ENCODE data around the gene ROR2.

The ROR2 gene

DNA sequence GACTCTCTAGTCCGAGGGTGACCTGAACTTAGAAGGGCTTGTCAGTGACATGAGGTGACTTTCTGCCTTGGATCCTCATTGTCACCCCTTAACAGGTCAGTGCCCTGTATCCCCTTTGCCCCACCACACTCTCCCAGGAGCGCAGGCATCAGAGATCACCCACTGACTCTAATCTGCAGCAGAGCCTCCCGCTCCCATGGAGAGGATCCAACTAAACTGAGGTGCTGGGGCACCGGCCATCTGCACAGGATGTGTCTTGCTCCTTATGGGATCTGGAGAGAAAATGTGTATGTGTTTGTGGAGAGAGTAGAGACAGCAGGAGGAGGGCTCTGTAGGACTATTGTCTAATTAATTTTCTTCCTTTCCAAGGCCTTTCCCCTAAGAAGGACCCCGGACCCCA is 213.7 kb downstream of the ROR2 start:
- Histone ChIP-seq H3K27me3 (ENCODE audit: insufficient read depth, low read length, poor library complexity, severe bottlenecking) (no peaks in the 10 kb centered on the region), H3K4me2 (ENCODE audit: low read depth, low read length, poor library complexity, severe bottlenecking) (no peak overlapping the region), H3K9me3 (ENCODE audit: insufficient read depth, low read depth, low read length) (no peaks in the 10 kb centered on the region), H3K4me3 (ENCODE audit: low read length, poor library complexity, severe bottlenecking) (no peak overlapping the region), H3F3A (ENCODE audit: low read depth) (no peaks in the 10 kb centered on the region), H4K20me1 (ENCODE audit: insufficient read depth, low read length, poor library complexity, severe bottlenecking) (no peaks in the 10 kb centered on the region), H3K4me1 (ENCODE audit: insufficient read depth, low read length, poor library complexity, severe bottlenecking) (no peaks in the 10 kb centered on the region), H3K36me3 (ENCODE audit: insufficient read depth, low read length) (no peaks in the 10 kb centered on the region), H3K79me2 (ENCODE audit: insufficient read depth, low read length) (no peaks in the 10 kb centered on the region), H3K9me2 (replicated peaks; ENCODE audit: low read depth, low read length) (no peaks in the 10 kb centered on the region), H3K9ac (ENCODE audit: low read depth, low read length, poor library complexity, severe bottlenecking) (no peak overlapping the region), H2AFZ (ENCODE audit: low read length) (peak overlapping the region; percentile 30; the same call in 1 of the 2 replicates)
- TF ChIP-seq, protein P1, sequence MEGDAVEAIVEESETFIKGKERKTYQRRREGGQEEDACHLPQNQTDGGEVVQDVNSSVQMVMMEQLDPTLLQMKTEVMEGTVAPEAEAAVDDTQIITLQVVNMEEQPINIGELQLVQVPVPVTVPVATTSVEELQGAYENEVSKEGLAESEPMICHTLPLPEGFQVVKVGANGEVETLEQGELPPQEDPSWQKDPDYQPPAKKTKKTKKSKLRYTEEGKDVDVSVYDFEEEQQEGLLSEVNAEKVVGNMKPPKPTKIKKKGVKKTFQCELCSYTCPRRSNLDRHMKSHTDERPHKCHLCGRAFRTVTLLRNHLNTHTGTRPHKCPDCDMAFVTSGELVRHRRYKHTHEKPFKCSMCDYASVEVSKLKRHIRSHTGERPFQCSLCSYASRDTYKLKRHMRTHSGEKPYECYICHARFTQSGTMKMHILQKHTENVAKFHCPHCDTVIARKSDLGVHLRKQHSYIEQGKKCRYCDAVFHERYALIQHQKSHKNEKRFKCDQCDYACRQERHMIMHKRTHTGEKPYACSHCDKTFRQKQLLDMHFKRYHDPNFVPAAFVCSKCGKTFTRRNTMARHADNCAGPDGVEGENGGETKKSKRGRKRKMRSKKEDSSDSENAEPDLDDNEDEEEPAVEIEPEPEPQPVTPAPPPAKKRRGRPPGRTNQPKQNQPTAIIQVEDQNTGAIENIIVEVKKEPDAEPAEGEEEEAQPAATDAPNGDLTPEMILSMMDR (conservative IDR thresholded peaks at IDR 0.05; ENCODE audit: low read length), result no peak
- no peak for TF ChIP-seq EZH2phosphoT487 (IDR thresholded peaks at IDR 0.05; ENCODE audit: borderline replicate concordance)

DNA sequence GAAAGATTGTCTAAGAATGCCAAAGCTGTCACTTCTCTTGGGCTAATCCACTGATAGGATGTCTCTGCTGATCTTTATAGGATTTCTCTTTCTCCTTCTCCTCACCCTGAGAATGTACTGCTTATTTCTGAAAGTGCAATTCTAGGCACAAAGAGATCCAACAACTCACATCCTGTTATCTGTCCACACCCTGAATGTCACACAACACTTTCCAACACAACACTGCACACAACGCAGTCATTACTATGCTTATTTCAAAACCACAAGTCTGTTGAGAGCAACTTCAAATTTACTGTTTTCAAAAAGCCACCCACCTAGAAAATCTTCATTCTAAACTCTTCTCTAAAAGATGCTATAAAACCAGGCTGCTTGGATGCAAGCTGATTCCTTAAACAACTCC is 215.0 kb downstream of the ROR2 start:
- Histone ChIP-seq H3K27me3 (ENCODE audit: insufficient read depth, low read length, poor library complexity, severe bottlenecking) (no peaks in the 10 kb centered on the region), H3K9ac (ENCODE audit: low read depth, low read length, poor library complexity, severe bottlenecking) (no peak overlapping the region), H3K9me3 (ENCODE audit: insufficient read depth, low read depth, low read length) (no peaks in the 10 kb centered on the region), H3K4me3 (ENCODE audit: low read length, poor library complexity, severe bottlenecking) (no peak overlapping the region), H3F3A (ENCODE audit: low read depth) (no peaks in the 10 kb centered on the region), H2AFZ (ENCODE audit: low read length) (no peak overlapping the region), H4K20me1 (ENCODE audit: insufficient read depth, low read length, poor library complexity, severe bottlenecking) (no peaks in the 10 kb centered on the region), H3K36me3 (ENCODE audit: insufficient read depth, low read length) (no peaks in the 10 kb centered on the region), H3K9me2 (replicated peaks; ENCODE audit: low read depth, low read length) (no peaks in the 10 kb centered on the region), H3K4me2 (ENCODE audit: low read depth, low read length, poor library complexity, severe bottlenecking) (no peak overlapping the region), H3K4me1 (ENCODE audit: insufficient read depth, low read length, poor library complexity, severe bottlenecking) (no peaks in the 10 kb centered on the region), H3K79me2 (ENCODE audit: insufficient read depth, low read length) (no peaks in the 10 kb centered on the region)
- no peak for TF ChIP-seq EZH2phosphoT487 (IDR thresholded peaks at IDR 0.05; ENCODE audit: borderline replicate concordance)
- TF ChIP-seq, protein P1 (conservative IDR thresholded peaks at IDR 0.05; ENCODE audit: low read length), result no peak

DNA sequence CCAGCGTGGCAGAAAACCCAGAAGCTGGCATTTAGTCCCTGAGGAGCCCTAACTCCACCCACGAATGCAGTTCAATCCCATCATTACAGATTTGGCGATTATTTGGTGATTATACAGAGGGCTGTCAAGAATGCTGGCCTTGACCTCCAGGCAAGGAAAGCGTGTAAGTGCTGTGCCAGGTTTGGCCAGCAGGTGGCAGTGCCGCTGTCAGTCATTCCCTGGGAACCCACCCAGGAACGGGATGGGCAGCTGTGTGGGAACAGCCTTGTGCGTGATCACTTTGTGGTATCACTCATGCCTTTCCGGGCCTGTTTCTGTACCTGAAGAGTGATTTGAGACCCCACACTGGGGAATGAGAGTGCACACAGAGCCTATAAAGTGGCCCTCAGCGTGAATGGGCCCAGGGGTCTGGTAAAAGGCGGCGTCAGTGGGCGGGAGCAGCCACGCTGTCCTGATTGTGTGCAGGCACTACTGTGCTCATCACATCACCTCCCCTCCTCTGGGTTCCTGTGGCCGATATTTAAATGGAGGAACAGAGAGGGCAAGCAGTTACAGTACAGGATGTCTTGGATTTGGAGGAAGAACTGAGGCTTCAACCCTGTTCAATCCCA is 215.6 kb downstream of the ROR2 start:
- H3K79me2 ChIP-seq (ENCODE audit: insufficient read depth, low read length), result no peaks in the 10 kb centered on the region
- no peaks in the 10 kb centered on the region for H3K9me2 ChIP-seq (replicated peaks; ENCODE audit: low read depth, low read length)
- H3F3A ChIP-seq (ENCODE audit: low read depth), result no peaks in the 10 kb centered on the region
- no peak overlapping the region for H3K4me3 ChIP-seq (ENCODE audit: low read length, poor library complexity, severe bottlenecking)
- H3K9me3 ChIP-seq (ENCODE audit: insufficient read depth, low read depth, low read length), result no peaks in the 10 kb centered on the region
- H3K4me2 ChIP-seq (ENCODE audit: low read depth, low read length, poor library complexity, severe bottlenecking), result no peak overlapping the region
- no peak overlapping the region for H3K9ac ChIP-seq (ENCODE audit: low read depth, low read length, poor library complexity, severe bottlenecking)
- no peaks in the 10 kb centered on the region for H3K4me1 ChIP-seq (ENCODE audit: insufficient read depth, low read length, poor library complexity, severe bottlenecking)
- no peaks in the 10 kb centered on the region for H3K27me3 ChIP-seq (ENCODE audit: insufficient read depth, low read length, poor library complexity, severe bottlenecking)
- H3K36me3 ChIP-seq (ENCODE audit: insufficient read depth, low read length), result no peaks in the 10 kb centered on the region
- no peaks in the 10 kb centered on the region for H4K20me1 ChIP-seq (ENCODE audit: insufficient read depth, low read length, poor library complexity, severe bottlenecking)
- TF ChIP-seq EZH2phosphoT487 (IDR thresholded peaks at IDR 0.05; ENCODE audit: borderline replicate concordance), result no peak
- TF ChIP-seq, protein P1 (conservative IDR thresholded peaks at IDR 0.05; ENCODE audit: low read length), result peak; percentile 100
- peak overlapping the region; percentile 18; the same call in 1 of the 2 replicates for H2AFZ ChIP-seq (ENCODE audit: low read length)
